ENCODE data around the gene SECISBP2. TPM values are rescaled to one million over a fixed set of nuclear protein-coding genes. Genes with fewer than 3 reads are reported as not detected.

SECISBP2 gene
- polyA plus RNA-seq, 2 of the 4 experiments (the other 2 are of a cell fraction): 16.3 to 43.4 TPM

DNA sequence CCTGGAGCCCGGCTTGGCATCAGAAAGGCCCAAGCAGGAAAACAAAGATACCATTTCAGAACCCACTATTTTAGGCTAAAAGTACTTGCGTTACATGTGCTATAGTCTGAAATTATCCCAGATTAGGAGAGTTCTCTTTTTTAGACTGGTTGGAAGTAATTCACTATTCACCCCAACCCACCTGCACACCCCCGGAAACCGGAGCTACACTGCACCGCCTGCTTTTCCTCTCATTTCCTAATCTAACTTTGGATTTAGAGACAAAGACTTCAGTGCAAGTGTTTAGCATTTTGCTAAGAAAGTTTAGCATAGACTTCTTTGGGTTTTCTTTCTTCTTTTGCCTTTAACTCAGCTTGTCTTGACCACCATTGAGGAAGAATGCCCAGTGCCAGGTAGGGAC is 79.2 kb downstream of the SECISBP2 start:
- TF ChIP-seq NPAS2 (CRISPR knock-in tag; IDR thresholded peaks at IDR 0.05; ENCODE audit: borderline replicate concordance) (no peak), MAZ (IDR thresholded peaks at IDR 0.05; ENCODE audit: borderline replicate concordance, low read depth, low read length) (no peak), MYC (IDR thresholded peaks at IDR 0.05; ENCODE audit: borderline replicate concordance, low read length) (no peak), HOXB13 (CRISPR knock-in tag; IDR thresholded peaks at IDR 0.05; ENCODE audit: low read depth) (no peak), FOSB (CRISPR knock-in tag; IDR thresholded peaks at IDR 0.05) (no peak), RNF2 (IDR thresholded peaks at IDR 0.05; ENCODE audit: borderline replicate concordance, low read depth) (no peak), MAFK (IDR thresholded peaks at IDR 0.05; ENCODE audit: partially characterized antibody) (no peak), RCOR1 (IDR thresholded peaks at IDR 0.05; ENCODE audit: low read depth, low read length) (no peak)
- TF ChIP-seq, protein P1, sequence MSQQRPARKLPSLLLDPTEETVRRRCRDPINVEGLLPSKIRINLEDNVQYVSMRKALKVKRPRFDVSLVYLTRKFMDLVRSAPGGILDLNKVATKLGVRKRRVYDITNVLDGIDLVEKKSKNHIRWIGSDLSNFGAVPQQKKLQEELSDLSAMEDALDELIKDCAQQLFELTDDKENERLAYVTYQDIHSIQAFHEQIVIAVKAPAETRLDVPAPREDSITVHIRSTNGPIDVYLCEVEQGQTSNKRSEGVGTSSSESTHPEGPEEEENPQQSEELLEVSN (IDR thresholded peaks at IDR 0.05; ENCODE audit: borderline replicate concordance, low read depth): no peak
- H3K9me3 ChIP-seq: no peaks in the 10 kb centered on the region
- 94% methylated on average over 5 of the region's 5 CpGs for WGBS (ENCODE audit: missing lambda C conversion rate)
- ATAC-seq (no peak), FAIRE-seq (no peak), DNase-seq (ENCODE audit: low read depth in 1 of 2, low spot score in 1 of 2) (no peak)
- H3K4me3 ChIP-seq: no peak overlapping the region
- no peak overlapping the region for H3K27ac ChIP-seq
- H3K4me1 ChIP-seq: no peaks in the 10 kb centered on the region
- CTCF ChIA-PET: no interaction called here
- POLR2A ChIA-PET: no interaction called here
- H3K4me2 ChIP-seq: no peak overlapping the region

DNA sequence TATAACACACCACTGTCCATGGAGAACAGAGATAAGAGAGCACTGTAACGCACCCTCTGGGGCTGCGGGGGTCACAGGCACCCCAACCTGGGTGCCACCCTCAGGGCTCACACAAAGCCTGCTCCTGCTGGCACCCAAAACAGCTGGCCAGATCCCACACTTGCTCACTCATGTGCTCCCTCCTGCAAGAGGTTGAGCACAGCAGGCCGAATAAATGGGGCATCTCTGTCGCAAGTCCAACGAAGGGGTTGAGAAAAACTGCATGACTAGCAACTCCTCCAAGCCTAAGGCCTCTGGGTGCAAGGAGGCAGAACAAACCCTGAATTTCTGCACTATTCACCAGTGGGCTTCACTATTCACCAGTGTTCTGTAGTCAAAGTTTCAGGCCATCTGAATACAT is 80.3 kb downstream of the SECISBP2 start:
- POLR2A ChIA-PET: no interaction called here

DNA sequence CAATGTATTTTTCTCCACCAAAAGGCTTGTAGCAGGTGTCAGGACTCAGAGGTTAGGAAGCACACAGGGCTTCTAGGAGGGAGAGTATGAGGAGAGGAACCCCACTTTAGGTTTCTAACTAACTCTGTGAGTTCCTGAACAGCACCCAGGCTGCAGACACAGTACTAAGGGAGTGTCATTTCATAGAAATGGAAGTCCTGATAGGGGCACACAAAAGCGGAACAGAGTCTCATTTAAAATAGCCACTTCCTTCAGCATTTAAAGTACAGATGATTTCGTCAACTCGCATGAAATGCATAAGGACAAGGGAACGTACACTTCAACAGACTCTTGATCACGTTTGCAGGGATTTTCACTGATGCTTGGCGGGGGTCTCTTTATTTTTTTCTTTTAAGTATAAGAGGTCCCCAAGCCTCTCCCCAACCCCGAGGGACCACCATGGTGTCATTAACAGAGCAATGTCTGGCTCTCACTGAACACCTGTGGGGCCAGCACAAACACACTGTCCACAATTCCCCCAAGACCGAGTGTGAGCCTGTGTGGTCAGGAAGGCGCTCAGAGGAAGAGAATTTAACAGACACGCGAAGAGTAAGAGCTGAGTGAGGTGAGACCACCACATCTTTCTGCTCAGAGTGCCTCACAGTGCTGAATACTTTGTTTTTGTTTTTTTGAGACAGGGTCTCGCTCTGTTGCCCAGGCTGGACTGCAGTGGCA is 82.3 kb downstream of the SECISBP2 start:
- Histone ChIP-seq H3K27ac (no peak overlapping the region), H3K4me3 (no peak overlapping the region), H3K4me1 (no peaks in the 10 kb centered on the region), H3K9me3 (no peaks in the 10 kb centered on the region), H3K4me2 (no peak overlapping the region)
- ATAC-seq (no peak), FAIRE-seq (no peak), DNase-seq (ENCODE audit: low read depth in 1 of 2, low spot score in 1 of 2) (no peak)
- 85% methylated on average over 12 of the region's 12 CpGs for WGBS (ENCODE audit: missing lambda C conversion rate)
- ChIA-PET CTCF (interaction anchor here (0.7 to 1.2 kb wide), 2 partner anchors 14 to 82 kb away, joined by 3 to 4 read pairs; partner anchors contain the start of gene SECISBP2), POLR2A (no interaction called here)
- TF ChIP-seq RNF2 (IDR thresholded peaks at IDR 0.05; ENCODE audit: borderline replicate concordance, low read depth) (no peak), EP300 (IDR thresholded peaks at IDR 0.05) (no peak), RCOR1 (IDR thresholded peaks at IDR 0.05; ENCODE audit: low read depth, low read length) (no peak), CBX2 (IDR thresholded peaks at IDR 0.05; ENCODE audit: borderline replicate concordance, low read depth) (no peak), CHD2 (IDR thresholded peaks at IDR 0.05; ENCODE audit: low read length, partially characterized antibody) (no peak), GATA3 (IDR thresholded peaks at IDR 0.05; ENCODE audit: borderline replicate concordance) (no peak), BHLHE40 (IDR thresholded peaks at IDR 0.05; ENCODE audit: low read depth, low read length) (no peak), NPAS2 (CRISPR knock-in tag; IDR thresholded peaks at IDR 0.05; ENCODE audit: borderline replicate concordance) (no peak), ZNF302 (CRISPR knock-in tag; IDR thresholded peaks at IDR 0.05) (no peak), HDAC2 (IDR thresholded peaks at IDR 0.05) (no peak), EHF (CRISPR knock-in tag; IDR thresholded peaks at IDR 0.05) (no peak)
- TF ChIP-seq, protein P2, sequence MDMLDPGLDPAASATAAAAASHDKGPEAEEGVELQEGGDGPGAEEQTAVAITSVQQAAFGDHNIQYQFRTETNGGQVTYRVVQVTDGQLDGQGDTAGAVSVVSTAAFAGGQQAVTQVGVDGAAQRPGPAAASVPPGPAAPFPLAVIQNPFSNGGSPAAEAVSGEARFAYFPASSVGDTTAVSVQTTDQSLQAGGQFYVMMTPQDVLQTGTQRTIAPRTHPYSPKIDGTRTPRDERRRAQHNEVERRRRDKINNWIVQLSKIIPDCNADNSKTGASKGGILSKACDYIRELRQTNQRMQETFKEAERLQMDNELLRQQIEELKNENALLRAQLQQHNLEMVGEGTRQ (IDR thresholded peaks at IDR 0.05): no peak
- TF ChIP-seq, protein P3, sequence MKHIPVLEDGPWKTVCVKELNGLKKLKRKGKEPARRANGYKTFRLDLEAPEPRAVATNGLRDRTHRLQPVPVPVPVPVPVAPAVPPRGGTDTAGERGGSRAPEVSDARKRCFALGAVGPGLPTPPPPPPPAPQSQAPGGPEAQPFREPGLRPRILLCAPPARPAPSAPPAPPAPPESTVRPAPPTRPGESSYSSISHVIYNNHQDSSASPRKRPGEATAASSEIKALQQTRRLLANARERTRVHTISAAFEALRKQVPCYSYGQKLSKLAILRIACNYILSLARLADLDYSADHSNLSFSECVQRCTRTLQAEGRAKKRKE (CRISPR knock-in tag; IDR thresholded peaks at IDR 0.05; ENCODE audit: low read depth): no peak

More for the DNA sequence above, 80.3 kb downstream of the SECISBP2 start:
- WGBS (ENCODE audit: missing lambda C conversion rate): 86% methylated on average over 4 of the region's 5 CpGs
- H3K27ac ChIP-seq: no peak overlapping the region
- FAIRE-seq: no peak
- H3K4me3 ChIP-seq: no peak overlapping the region
- no peak for ATAC-seq
- CTCF ChIA-PET: no interaction called here
- no peaks in the 10 kb centered on the region for H3K9me3 ChIP-seq
- TF ChIP-seq KDM1A (IDR thresholded peaks at IDR 0.05; ENCODE audit: low read depth) (no peak), NPAS2 (CRISPR knock-in tag; IDR thresholded peaks at IDR 0.05; ENCODE audit: borderline replicate concordance) (no peak), HOXA7 (CRISPR knock-in tag; IDR thresholded peaks at IDR 0.05) (no peak), ZC3H11A (IDR thresholded peaks at IDR 0.05) (no peak), CBX8 (IDR thresholded peaks at IDR 0.05) (no peak), POLR2A (IDR thresholded peaks at IDR 0.05; ENCODE audit: low read length) (no peak), CEBPB (IDR thresholded peaks at IDR 0.05) (no peak), RNF2 (IDR thresholded peaks at IDR 0.05; ENCODE audit: borderline replicate concordance, low read depth) (no peak)
- TF ChIP-seq, protein P3 (CRISPR knock-in tag; IDR thresholded peaks at IDR 0.05; ENCODE audit: low read depth): no peak
- TF ChIP-seq, protein P4, sequence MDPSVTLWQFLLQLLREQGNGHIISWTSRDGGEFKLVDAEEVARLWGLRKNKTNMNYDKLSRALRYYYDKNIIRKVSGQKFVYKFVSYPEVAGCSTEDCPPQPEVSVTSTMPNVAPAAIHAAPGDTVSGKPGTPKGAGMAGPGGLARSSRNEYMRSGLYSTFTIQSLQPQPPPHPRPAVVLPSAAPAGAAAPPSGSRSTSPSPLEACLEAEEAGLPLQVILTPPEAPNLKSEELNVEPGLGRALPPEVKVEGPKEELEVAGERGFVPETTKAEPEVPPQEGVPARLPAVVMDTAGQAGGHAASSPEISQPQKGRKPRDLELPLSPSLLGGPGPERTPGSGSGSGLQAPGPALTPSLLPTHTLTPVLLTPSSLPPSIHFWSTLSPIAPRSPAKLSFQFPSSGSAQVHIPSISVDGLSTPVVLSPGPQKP (IDR thresholded peaks at IDR 0.05; ENCODE audit: low read depth, low read length): no peak
- TF ChIP-seq, protein P5, sequence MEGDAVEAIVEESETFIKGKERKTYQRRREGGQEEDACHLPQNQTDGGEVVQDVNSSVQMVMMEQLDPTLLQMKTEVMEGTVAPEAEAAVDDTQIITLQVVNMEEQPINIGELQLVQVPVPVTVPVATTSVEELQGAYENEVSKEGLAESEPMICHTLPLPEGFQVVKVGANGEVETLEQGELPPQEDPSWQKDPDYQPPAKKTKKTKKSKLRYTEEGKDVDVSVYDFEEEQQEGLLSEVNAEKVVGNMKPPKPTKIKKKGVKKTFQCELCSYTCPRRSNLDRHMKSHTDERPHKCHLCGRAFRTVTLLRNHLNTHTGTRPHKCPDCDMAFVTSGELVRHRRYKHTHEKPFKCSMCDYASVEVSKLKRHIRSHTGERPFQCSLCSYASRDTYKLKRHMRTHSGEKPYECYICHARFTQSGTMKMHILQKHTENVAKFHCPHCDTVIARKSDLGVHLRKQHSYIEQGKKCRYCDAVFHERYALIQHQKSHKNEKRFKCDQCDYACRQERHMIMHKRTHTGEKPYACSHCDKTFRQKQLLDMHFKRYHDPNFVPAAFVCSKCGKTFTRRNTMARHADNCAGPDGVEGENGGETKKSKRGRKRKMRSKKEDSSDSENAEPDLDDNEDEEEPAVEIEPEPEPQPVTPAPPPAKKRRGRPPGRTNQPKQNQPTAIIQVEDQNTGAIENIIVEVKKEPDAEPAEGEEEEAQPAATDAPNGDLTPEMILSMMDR (IDR thresholded peaks at IDR 0.05): no peak
- H3K4me1 ChIP-seq: no peaks in the 10 kb centered on the region
- no peak overlapping the region for H3K4me2 ChIP-seq
- no peak for DNase-seq (ENCODE audit: low read depth in 1 of 2, low spot score in 1 of 2)
